Stimulated activated CD4-positive, alpha-beta T cell treated with anti-CD3 and anti-CD28 coated beads, Interleukin-2, amount 100 ng/mL, for 48 hours (primary cell): ENCODE measurements around the gene TMEM150C.

Experiments
- DNase-seq, 2 donors: peaks; one replicate each; pipeline ENCODE4 v3.0.0-alpha.2; 2020

Gene TMEM150C

DNA sequence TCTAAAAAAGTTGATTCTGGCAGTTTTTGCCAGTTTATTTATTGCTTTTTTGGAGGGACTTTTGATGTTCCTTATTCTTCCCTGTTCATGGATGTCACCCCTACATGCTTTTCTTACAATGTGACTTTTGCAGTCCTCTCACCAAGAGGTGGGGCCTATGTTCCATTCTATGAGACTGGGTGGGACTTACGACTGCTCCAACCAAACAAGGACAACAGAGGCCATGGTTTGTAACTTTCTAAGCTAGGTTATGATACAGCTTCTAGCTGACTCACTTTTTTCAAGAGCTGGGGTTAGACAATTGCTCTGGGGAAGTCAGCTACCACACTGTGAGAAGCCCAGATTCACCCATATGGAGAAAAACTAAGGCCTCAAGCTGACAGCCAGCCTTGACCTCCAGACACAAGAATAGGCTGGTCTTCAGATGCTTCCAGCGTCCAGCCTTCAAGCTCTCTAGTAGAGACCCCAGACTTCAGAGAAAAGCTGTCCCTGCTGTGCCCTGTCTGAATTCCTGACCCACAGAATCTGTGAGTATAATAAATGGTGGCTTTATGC is 91.9 kb downstream of the TMEM150C start:
- no peak for DNase-seq

GRCh38 chr4:82467471-82467870 is 94.3 kb downstream of the TMEM150C start:
- no peak for DNase-seq

- no peak for DNase-seq
These were observed 98.6 kb downstream of the TMEM150C start for GRCh38 chr4:82463221-82463620.

DNA sequence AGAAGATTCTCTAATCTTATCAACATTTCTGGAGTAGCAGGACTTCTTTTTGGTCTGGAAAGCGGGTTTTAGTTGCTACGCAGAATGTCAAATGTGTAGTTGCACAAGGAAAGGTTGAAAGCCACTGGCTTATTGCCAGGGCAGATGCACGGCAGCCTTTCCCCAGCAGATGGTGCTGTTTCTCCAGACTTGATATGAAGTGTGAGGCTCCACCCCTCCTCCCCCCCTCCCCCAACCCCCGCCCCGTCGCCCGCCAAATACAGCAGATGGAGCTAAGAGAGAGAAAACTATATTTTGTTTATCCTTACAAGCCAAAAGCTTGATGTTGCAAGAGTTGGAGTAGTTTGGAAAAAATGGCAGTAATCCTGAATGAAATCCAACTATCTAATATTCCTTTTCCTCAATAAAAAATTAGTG is 99.4 kb downstream of the TMEM150C start:
- DNase-seq, result peak; percentile 86 to 88

DNA sequence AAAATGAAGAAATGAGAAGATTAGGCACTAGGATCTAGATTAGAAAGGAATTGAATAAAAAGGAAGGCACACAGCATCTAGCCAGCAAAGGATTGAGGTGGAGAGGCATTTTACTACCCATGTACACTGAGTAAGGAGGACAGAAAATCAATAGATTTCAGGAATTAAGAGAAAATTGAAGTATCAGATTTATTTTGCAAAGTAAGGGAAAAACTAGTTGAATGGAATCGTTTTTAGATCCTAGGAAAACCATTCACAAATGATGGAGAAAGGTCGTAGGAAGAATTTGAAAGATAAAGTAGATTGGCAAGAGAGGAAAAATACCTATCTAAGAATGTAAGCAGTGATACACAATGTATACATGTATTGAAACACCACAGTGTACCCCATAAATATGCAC is 100.1 kb downstream of the TMEM150C start:
- DNase-seq, result no peak

GRCh38 chr4:82458729-82459128 is 103.1 kb downstream of the TMEM150C start:
- DNase-seq, result no peak

GRCh38 chr4:82457266-82457665 is 104.5 kb downstream of the TMEM150C start:
- DNase-seq, result no peak

GRCh38 chr4:82452026-82452425 is 109.8 kb downstream of the TMEM150C start:
- no peak for DNase-seq

- no peak for DNase-seq
These were observed 110.6 kb downstream of the TMEM150C start for GRCh38 chr4:82450966-82451755.

GRCh38 chr4:82447886-82448285 is 113.9 kb downstream of the TMEM150C start:
- DNase-seq, result no peak

DNA sequence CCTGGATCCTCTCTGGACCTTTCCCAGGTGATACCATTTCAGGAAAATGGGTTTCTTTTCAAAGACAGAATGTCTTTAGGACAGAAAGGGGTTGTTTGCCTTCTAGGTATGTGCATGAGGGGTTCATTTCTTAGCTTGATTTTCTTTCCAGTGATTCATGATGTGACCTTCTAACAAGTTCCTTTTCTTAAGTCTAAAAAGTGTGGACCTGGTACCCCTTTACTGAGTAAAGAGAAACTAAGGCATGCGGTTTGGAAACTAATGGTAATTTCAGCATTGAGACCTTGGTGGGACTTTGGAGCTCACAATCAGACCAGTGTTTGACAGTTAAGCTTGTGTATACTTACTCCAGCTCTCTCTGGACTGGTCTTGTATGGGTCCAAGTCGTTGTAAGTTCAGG is 122.7 kb downstream of the TMEM150C start:
- no peak for DNase-seq

GRCh38 chr4:82437285-82438005 is 124.3 kb downstream of the TMEM150C start:
- DNase-seq, result no peak

GRCh38 chr4:82436780-82437179 is 125.0 kb downstream of the TMEM150C start:
- no peak for DNase-seq

GRCh38 chr4:82436130-82436529 is 125.7 kb downstream of the TMEM150C start:
- DNase-seq, result no peak

DNA sequence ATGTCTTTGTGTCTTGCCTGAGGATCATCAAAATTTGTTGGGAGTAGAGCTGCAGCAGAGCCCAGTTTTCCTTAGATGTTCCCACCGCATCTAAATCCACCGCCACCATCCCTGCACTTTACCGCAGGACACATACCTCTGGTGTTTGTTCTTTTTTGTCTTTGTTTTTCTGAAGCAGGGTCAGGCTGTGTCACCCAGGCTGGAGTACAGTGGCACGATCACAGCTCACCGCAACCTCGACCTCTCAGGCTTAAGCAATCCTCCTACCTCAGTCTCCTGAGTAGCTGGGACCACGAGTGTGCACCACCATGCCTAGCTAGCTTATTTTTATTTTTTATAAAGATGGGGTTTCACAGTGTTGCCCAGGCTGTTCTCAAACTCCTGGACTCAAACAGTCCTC is 126.8 kb downstream of the TMEM150C start:
- no peak for DNase-seq

DNA sequence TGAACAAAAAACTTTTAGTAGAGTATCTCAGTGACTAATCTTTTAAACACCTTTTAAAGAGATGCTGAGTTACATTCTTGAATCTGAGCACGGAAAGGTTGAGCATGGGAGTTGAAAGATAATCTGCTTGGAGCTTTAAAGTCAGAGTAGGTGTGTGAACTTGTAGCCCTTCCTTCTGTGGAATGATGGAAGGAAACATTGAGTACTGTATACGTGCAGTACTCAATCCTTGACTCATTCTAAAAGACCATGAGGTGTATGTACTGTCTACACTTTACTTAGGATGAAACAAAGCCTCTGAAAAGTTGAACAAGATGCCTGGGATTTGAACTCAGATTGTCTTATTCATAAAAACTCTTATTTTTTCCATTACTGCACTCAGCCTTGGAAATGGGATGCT is 128.0 kb downstream of the TMEM150C start:
- DNase-seq, result no peak
